GM21529 (cell line): Measurements from ENCODE around the gene MXRA7.
"Not testable (repeated sequence)": the region's sequence is repeated elsewhere in the genome, so short reads cannot be mapped to it uniquely, and the experiment has no call there.

Experiments
- ATAC-seq: cut with Tn5 transposase; IDR thresholded peaks from one replicate; pipeline ENCODE4 v1.9.1; 2021; ENCODE audit not compliant: unreplicated experiment

Gene MXRA7

GRCh38 chr17:76716146-76716838 lies 5.5 kb upstream of the MXRA7 start:
- no peak for ATAC-seq

- ATAC-seq = no peak
These were observed 4.7 kb upstream of the MXRA7 start for GRCh38 chr17:76715496-76715830.

- no peak for ATAC-seq
These were observed 4.2 kb upstream of the MXRA7 start for GRCh38 chr17:76714822-76715495.

GRCh38 chr17:76714336-76714735 lies 3.6 kb upstream of the MXRA7 start:
- ATAC-seq = no peak

GRCh38 chr17:76713765-76714164 lies 3.0 kb upstream of the MXRA7 start:
- ATAC-seq = no peak

GRCh38 chr17:76712321-76712720 lies 1.6 kb upstream of the MXRA7 start:
- ATAC-seq = not testable (repeated sequence)

GRCh38 chr17:76709951-76710862 lies 558 bp downstream of the MXRA7 start:
- not testable (repeated sequence) for ATAC-seq

GRCh38 chr17:76709077-76709950 lies 1.5 kb downstream of the MXRA7 start:
- ATAC-seq = no peak

GRCh38 chr17:76707985-76708807 lies 2.6 kb downstream of the MXRA7 start:
- ATAC-seq = no peak

GRCh38 chr17:76706817-76707216 lies 3.9 kb downstream of the MXRA7 start:
- no peak for ATAC-seq

GRCh38 chr17:76704805-76705204 lies 6.0 kb downstream of the MXRA7 start:
- ATAC-seq = no peak

GRCh38 chr17:76702941-76703637 lies 7.7 kb downstream of the MXRA7 start:
- no peak for ATAC-seq

GRCh38 chr17:76702076-76702475 lies 8.7 kb downstream of the MXRA7 start:
- ATAC-seq = no peak

GRCh38 chr17:76701471-76701967 lies 9.2 kb downstream of the MXRA7 start:
- ATAC-seq = no peak

GRCh38 chr17:76700617-76701470 lies 9.9 kb downstream of the MXRA7 start:
- no peak for ATAC-seq

- no peak for ATAC-seq
These were observed 10.5 kb downstream of the MXRA7 start for GRCh38 chr17:76700270-76700616.

- ATAC-seq = not testable (repeated sequence)
These were observed 12.2 kb downstream of the MXRA7 start for GRCh38 chr17:76698466-76698977.
